H9 (cell line): ENCODE results near the gene MAST2. TPM values are rescaled to one million over a fixed set of nuclear protein-coding genes. Genes with fewer than 3 reads are reported as not detected.

ENCODE experiments used
- DNase-seq: peaks from one replicate; pipeline ENCODE4 v3.0.0-alpha.2; 2017
- H2AFZ ChIP-seq: one replicate; pipeline ENCODE4 v1.6.1; 2013; ENCODE audit warnings: mild to moderate bottlenecking, low read length, control low read depth, moderate library complexity
- H2AK5ac ChIP-seq: 2 replicates; pipeline ENCODE4 v1.6.1; 2013; ENCODE audit warnings: low read length, control low read depth, mixed read lengths; ENCODE audit not compliant: insufficient read length
- H2BK120ac ChIP-seq: one replicate; pipeline ENCODE4 v1.6.1; 2013; ENCODE audit warnings: low read depth, mild to moderate bottlenecking, low read length, control low read depth, inconsistent platforms; ENCODE audit not compliant: poor library complexity, severe bottlenecking
- H2BK12ac ChIP-seq: 2 replicates; pipeline ENCODE4 v1.6.1; 2013; ENCODE audit warnings: low read length, control low read depth, mixed read lengths, low read depth; ENCODE audit not compliant: insufficient read length
- H2BK15ac ChIP-seq: 2 replicates; pipeline ENCODE4 v1.6.1; 2013; ENCODE audit warnings: low read depth, low read length, control low read depth
- H2BK20ac ChIP-seq: one replicate; pipeline ENCODE4 v1.6.1; 2013; ENCODE audit warnings: low read depth, mild to moderate bottlenecking, low read length, control low read depth, inconsistent platforms; ENCODE audit not compliant: poor library complexity, severe bottlenecking
- H2BK5ac ChIP-seq: 2 replicates; pipeline ENCODE4 v1.6.1; 2013; ENCODE audit warnings: low read length, control low read depth, mixed read lengths; ENCODE audit not compliant: insufficient read length
- H3K14ac ChIP-seq: 2 replicates; pipeline ENCODE4 v1.6.1; 2013; ENCODE audit warnings: low read length, control low read depth; ENCODE audit not compliant: insufficient read depth
- H3K18ac ChIP-seq: 2 replicates; pipeline ENCODE4 v1.6.1; 2013; ENCODE audit warnings: low read depth, mild to moderate bottlenecking, mixed read lengths, low read length, control low read depth; ENCODE audit not compliant: insufficient read length
- H3K23ac ChIP-seq: 2 replicates; pipeline ENCODE4 v1.6.1; 2013; ENCODE audit warnings: low read length, control low read depth, mixed read lengths, low read depth; ENCODE audit not compliant: insufficient read length
- H3K23me2 ChIP-seq: 2 replicates; pipeline ENCODE4 v1.6.1; 2013; ENCODE audit warnings: low read depth, mild to moderate bottlenecking, mixed read lengths, low read length, control low read depth; ENCODE audit not compliant: insufficient read length, poor library complexity, severe bottlenecking
- H3K27ac ChIP-seq: 2 replicates; pipeline ENCODE4 v1.5.1; 2013; ENCODE audit warnings: low read length, control low read depth, mixed read lengths, low read depth; ENCODE audit not compliant: insufficient read length
- H3K27me3 ChIP-seq: 2 replicates; pipeline ENCODE4 v1.6.1; 2013; ENCODE audit warnings: low read length, control low read depth, inconsistent platforms; ENCODE audit not compliant: insufficient read depth
- H3K4ac ChIP-seq: 2 replicates; pipeline ENCODE4 v1.6.1; 2013; ENCODE audit warnings: low read depth, mild to moderate bottlenecking, control low read depth, inconsistent platforms, low read length, moderate library complexity
- H3K4me1 ChIP-seq: 2 replicates; pipeline ENCODE4 v1.6.1; 2013; ENCODE audit warnings: low read length, control low read depth, inconsistent platforms; ENCODE audit not compliant: insufficient read depth
- H3K4me2 ChIP-seq: 2 replicates; pipeline ENCODE4 v1.6.1; 2013; ENCODE audit warnings: low read length, control low read depth, mixed read lengths; ENCODE audit not compliant: insufficient read length, insufficient read depth
- H3K56ac ChIP-seq: 2 replicates; pipeline ENCODE4 v1.6.1; 2013; ENCODE audit warnings: low read depth, mild to moderate bottlenecking, mixed read lengths, low read length, control low read depth; ENCODE audit not compliant: insufficient read length
- H3K79me1 ChIP-seq: 2 replicates; pipeline ENCODE4 v1.6.1; 2013; ENCODE audit warnings: low read depth, mild to moderate bottlenecking, moderate library complexity, low read length, control low read depth, inconsistent platforms; ENCODE audit not compliant: insufficient read depth, poor library complexity, severe bottlenecking
- H3K79me2 ChIP-seq: 2 replicates; pipeline ENCODE4 v1.6.1; 2013; ENCODE audit warnings: low read length, control low read depth, inconsistent platforms; ENCODE audit not compliant: insufficient read depth
- H3K9ac ChIP-seq: 2 replicates; pipeline ENCODE4 v1.6.1; 2013; ENCODE audit warnings: low read length, control low read depth, mixed read lengths; ENCODE audit not compliant: insufficient read length; ENCODE audit errors: extremely low read depth
- H3K9me3 ChIP-seq: one replicate; pipeline ENCODE4 v1.6.1; 2013; ENCODE audit warnings: low read depth, low read length, inconsistent platforms; ENCODE audit not compliant: control insufficient read depth
- H3T11ph ChIP-seq: one replicate; pipeline ENCODE4 v1.6.1; 2013; ENCODE audit warnings: mild to moderate bottlenecking, low read length, control low read depth, inconsistent platforms
- H4K20me1 ChIP-seq: one replicate; pipeline ENCODE4 v1.6.1; 2013; ENCODE audit not compliant: control insufficient read depth, insufficient read length, insufficient read depth
- H4K5ac ChIP-seq: 2 replicates; pipeline ENCODE4 v1.6.1; 2013; ENCODE audit warnings: low read depth, mild to moderate bottlenecking, mixed read lengths, low read length, control low read depth; ENCODE audit not compliant: insufficient read length
- H4K8ac ChIP-seq: replicated peaks from 2 replicates; pipeline ENCODE4 v1.6.1; 2013; ENCODE audit warnings: low read length, control low read depth, mixed read lengths, low read depth; ENCODE audit not compliant: insufficient read length
- H4K91ac ChIP-seq: 2 replicates; pipeline ENCODE4 v1.6.1; 2013; ENCODE audit warnings: low read depth, mild to moderate bottlenecking, moderate library complexity, mixed read lengths, low read length, control low read depth; ENCODE audit not compliant: insufficient read length
- H3K27ac Mint-ChIP-seq, 3 experiments: 2 replicates in 2 of 3; 3 replicates in 1 of 3; pipeline ENCODE4 v1.8.0; 2020 to 2021; ENCODE audit warnings: mixed read lengths in 3 of 3, mild to moderate bottlenecking in 1 of 3, moderate library complexity in 1 of 3
- H3K27me3 Mint-ChIP-seq: 2 replicates; pipeline ENCODE4 v1.8.0; 2021; ENCODE audit warnings: low read depth, mild to moderate bottlenecking, moderate library complexity, mixed read lengths
- H3K36me3 Mint-ChIP-seq, 3 experiments: 2 replicates in 2 of 3; 3 replicates in 1 of 3; pipeline ENCODE4 v1.8.0; 2020 to 2021; ENCODE audit warnings: low read depth in 3 of 3, mixed read lengths in 3 of 3; ENCODE audit not compliant: insufficient read depth in 1 of 3
- H3K4me1 Mint-ChIP-seq, 2 experiments: 2 replicates each; pipeline ENCODE4 v1.8.0; 2020; ENCODE audit warnings: mixed read lengths in 2 of 2
- H3K4me3 Mint-ChIP-seq, 2 experiments: 2 replicates in 1 of 2; 3 replicates in 1 of 2; pipeline ENCODE4 v1.8.0; 2020 to 2021; ENCODE audit warnings: mild to moderate bottlenecking in 2 of 2, mixed read lengths in 2 of 2, moderate library complexity in 1 of 2
- H3K9me3 Mint-ChIP-seq, 2 experiments: 2 replicates in 1 of 2; 3 replicates in 1 of 2; pipeline ENCODE4 v1.8.0; 2020; ENCODE audit warnings: mild to moderate bottlenecking in 2 of 2, mixed read lengths in 2 of 2, moderate library complexity in 1 of 2
- total RNA-seq: library from RNA; stranded (reverse); gene quantifications from 2 replicates; pipeline ENCODE4 v1.2.1, GENCODE V29; 2021
- TF ChIP-seq, protein P1 (sequence below): fragments of 200-600 bp; sonication (generic); conservative IDR thresholded peaks from 3 replicates; pipeline ENCODE4 v1.8.0; 2021; ENCODE audit warnings: antibody characterized with exemption, mild to moderate bottlenecking

MAST2 gene
- total RNA-seq, 1 experiment from 2014 or later, result 28.8 TPM

DNA sequence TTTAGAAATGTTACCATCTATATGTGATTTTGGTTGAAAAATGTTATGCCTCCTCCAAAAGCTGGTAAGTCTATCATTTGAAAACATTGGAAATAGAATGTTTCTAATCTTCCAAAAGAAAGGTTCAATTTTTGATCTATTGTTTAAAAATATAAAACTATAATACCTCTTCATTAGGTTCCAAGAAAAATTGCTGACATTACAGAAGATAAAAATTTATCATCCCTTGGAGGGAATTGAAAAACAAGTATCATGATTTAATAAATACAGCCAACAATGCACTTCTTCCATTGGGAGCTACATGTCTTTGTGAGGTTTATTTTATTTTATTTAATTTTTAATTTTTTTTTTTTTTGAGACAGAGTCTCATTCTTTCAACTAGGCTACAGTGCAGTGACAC lies 180.6 kb downstream of the MAST2 start:
- H4K8ac ChIP-seq, result no peak overlapping the region
- H2BK120ac ChIP-seq, result no peak overlapping the region
- no peak overlapping the region for H3T11ph ChIP-seq
- H3K79me1 ChIP-seq, result no peaks in the 10 kb centered on the region
- H3K23me2 ChIP-seq, result no peaks in the 10 kb centered on the region
- no peak overlapping the region for H4K5ac ChIP-seq
- H3K27me3 ChIP-seq, result no peaks in the 10 kb centered on the region
- H3K79me2 ChIP-seq, result no peaks in the 10 kb centered on the region
- no peak overlapping the region for H3K4me3 Mint-ChIP-seq
- no peak overlapping the region for H3K27ac Mint-ChIP-seq
- H3K23ac ChIP-seq, result no peak overlapping the region
- H3K27ac ChIP-seq, result no peak overlapping the region
- TF ChIP-seq, protein P1, sequence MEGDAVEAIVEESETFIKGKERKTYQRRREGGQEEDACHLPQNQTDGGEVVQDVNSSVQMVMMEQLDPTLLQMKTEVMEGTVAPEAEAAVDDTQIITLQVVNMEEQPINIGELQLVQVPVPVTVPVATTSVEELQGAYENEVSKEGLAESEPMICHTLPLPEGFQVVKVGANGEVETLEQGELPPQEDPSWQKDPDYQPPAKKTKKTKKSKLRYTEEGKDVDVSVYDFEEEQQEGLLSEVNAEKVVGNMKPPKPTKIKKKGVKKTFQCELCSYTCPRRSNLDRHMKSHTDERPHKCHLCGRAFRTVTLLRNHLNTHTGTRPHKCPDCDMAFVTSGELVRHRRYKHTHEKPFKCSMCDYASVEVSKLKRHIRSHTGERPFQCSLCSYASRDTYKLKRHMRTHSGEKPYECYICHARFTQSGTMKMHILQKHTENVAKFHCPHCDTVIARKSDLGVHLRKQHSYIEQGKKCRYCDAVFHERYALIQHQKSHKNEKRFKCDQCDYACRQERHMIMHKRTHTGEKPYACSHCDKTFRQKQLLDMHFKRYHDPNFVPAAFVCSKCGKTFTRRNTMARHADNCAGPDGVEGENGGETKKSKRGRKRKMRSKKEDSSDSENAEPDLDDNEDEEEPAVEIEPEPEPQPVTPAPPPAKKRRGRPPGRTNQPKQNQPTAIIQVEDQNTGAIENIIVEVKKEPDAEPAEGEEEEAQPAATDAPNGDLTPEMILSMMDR, result no peak
- peaks cover 0 to under 1% of the 10 kb centered on the region in 2 experiments; a peak in 1 of 4 replicates for H3K4me1 Mint-ChIP-seq
- H2BK5ac ChIP-seq, result no peak overlapping the region
- H3K9me3 Mint-ChIP-seq, result no peaks in the 10 kb centered on the region; a peak in 2 of 5 replicates
- H2AFZ ChIP-seq, result no peak overlapping the region
- no peak overlapping the region for H3K18ac ChIP-seq
- no peak for DNase-seq
- no peaks in the 10 kb centered on the region for H4K20me1 ChIP-seq
- H3K9ac ChIP-seq, result no peak overlapping the region
- H3K4ac ChIP-seq, result no peak overlapping the region
- H2BK15ac ChIP-seq, result no peak overlapping the region
- H3K27me3 Mint-ChIP-seq, result no peaks in the 10 kb centered on the region
- no peak overlapping the region for H2BK12ac ChIP-seq
- H2AK5ac ChIP-seq, result no peak overlapping the region
- H4K91ac ChIP-seq, result no peak overlapping the region
- no peak overlapping the region for H3K56ac ChIP-seq
- H3K14ac ChIP-seq, result no peak overlapping the region
- H2BK20ac ChIP-seq, result no peak overlapping the region
- H3K4me2 ChIP-seq, result no peak overlapping the region
- no peaks in the 10 kb centered on the region for H3K9me3 ChIP-seq
- no peaks in the 10 kb centered on the region for H3K4me1 ChIP-seq
- H3K36me3 Mint-ChIP-seq, result peaks cover 3 to 6% (median 4%) of the 10 kb centered on the region in 3 experiments; a peak in 1 of 7 replicates
